Kidney (tissue), 14 donors: ENCODE measurements around the gene PPARG. TPM values are rescaled to one million over a fixed set of nuclear protein-coding genes. Genes with fewer than 3 reads are reported as not detected.

Source experiments
- DNase-seq, 5 donors: peaks; one replicate each; pipeline ENCODE4 v3.0.0-alpha.2; 2013 to 2020
- FAIRE-seq: peaks from 2 replicates; lab custom pipeline; 2012; peaks lifted over from hg19 to GRCh38; lab: Jason Lieb, UNC
- H3K27ac ChIP-seq, 2 donors: one replicate each; pipeline ENCODE4 v1.7.0; 2013; ENCODE audit warnings: low read depth in 2 of 2, low read length in 2 of 2, inconsistent platforms in 1 of 2
- H3K27me3 ChIP-seq: one replicate; pipeline ENCODE4 v1.7.1; 2013; ENCODE audit warnings: low read length, inconsistent platforms; ENCODE audit not compliant: control insufficient read depth, insufficient read depth
- H3K36me3 ChIP-seq, 3 donors: one replicate each; pipeline versions ENCODE4 v1.7.0 to v1.7.1; 2013; ENCODE audit warnings: low read length in 3 of 3, control low read depth in 1 of 3, inconsistent platforms in 1 of 3; ENCODE audit not compliant: insufficient read depth in 3 of 3, control insufficient read depth in 2 of 3
- H3K4me1 ChIP-seq, 3 donors: one replicate each; pipeline versions ENCODE4 v1.7.0 to v1.7.1; 2013; ENCODE audit warnings: low read length in 3 of 3, inconsistent platforms in 1 of 3, low read depth in 1 of 3; ENCODE audit not compliant: control insufficient read depth in 2 of 3, insufficient read depth in 2 of 3
- H3K4me3 ChIP-seq, 3 donors: one replicate each; pipeline versions ENCODE4 v1.7.0 to v1.8.1; 2013; ENCODE audit warnings: low read length in 3 of 3, control low read depth in 1 of 3, inconsistent platforms in 1 of 3
- H3K9ac ChIP-seq, 3 donors: one replicate each; pipeline versions ENCODE4 v1.7.0 to v1.7.1; 2013; ENCODE audit warnings: low read length in 3 of 3, control low read depth in 1 of 3, inconsistent platforms in 1 of 3
- H3K9me3 ChIP-seq, 3 donors: one replicate each; pipeline versions ENCODE4 v1.7.0 to v1.7.1; 2013; ENCODE audit warnings: low read length in 3 of 3, control low read depth in 1 of 3, inconsistent platforms in 1 of 3; ENCODE audit not compliant: control insufficient read depth in 2 of 3, insufficient read depth in 1 of 3
- intact Hi-C: fragments of 100-400 bp; cut with DNase I; formaldehyde crosslinking; loops from one replicate; pipeline ENCODE4 v1.11.1; 2022
- polyA plus RNA-seq: library from polyadenylated mRNA; stranded (reverse); fragments of 350-450 nt; fragmentation: Illumina TruSeq; extraction: RNeasy Lipid Tissue Mini Kit (QIAGEN cat#74804); gene quantifications from one replicate; pipeline ENCODE4 v1.2.3, GENCODE V29; 2014; ENCODE audit warnings: low read depth, low replicate concordance; ENCODE audit not compliant: insufficient read depth
- total RNA-seq: library from RNA; stranded (reverse); fragmentation: NEBNext Ultra II Directional; extraction: Animal tissue kit (Norgen Biotek cat#: 25700); gene quantifications from one replicate; pipeline ENCODE4 v1.2.1, GENCODE V29; 2021
- TF ChIP-seq, protein P1 (sequence below): IDR thresholded peaks from 3 replicates; pipeline ENCODE4 v1.5.1; 2012; ENCODE audit warnings: mild to moderate bottlenecking, moderate library complexity, borderline replicate concordance; ENCODE audit not compliant: insufficient read depth; ENCODE audit errors: extremely low read depth
- donor health status: control.
- donor health status: control.
- donor health status: control.
- donor health status: control.
- donor health status: control.
- donor health status: DM: yes; HTN: yes; CAD: no.
- donor health status: Normal renal cell carcinoma (clear cell type).

PPARG gene
- total and polyA plus RNA-seq, 2 donors from 2014 or later = 19.0 to 19.2 TPM

DNA sequence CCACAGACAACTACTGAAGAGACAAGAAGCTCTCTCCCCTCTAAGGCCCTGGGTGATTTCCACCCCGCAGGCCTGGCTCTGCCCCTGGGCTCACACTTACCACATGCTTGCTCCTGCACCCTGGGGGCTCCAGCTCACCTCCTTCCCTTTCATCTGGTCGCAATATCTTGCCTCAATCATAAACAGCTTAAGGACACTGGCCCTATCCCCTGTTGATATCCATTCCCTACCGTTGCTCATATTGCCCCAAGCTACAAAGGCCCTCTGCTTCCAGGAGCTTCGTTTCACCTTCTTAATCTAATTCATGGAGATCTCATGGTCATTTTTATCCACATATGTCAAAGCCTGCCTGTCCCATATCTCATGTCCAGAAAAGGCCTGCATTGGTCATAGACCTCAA lies 149.4 kb downstream of the PPARG start:
- DNase-seq = no peak
- Histone ChIP-seq H3K4me1 (no peaks in the 10 kb centered on the region), H3K36me3 (peaks cover 0 to 2% (median 0%) of the 10 kb centered on the region in 3 donors), H3K27ac (no peak overlapping the region), H3K4me3 (no peak overlapping the region), H3K9me3 (no peaks in the 10 kb centered on the region), H3K27me3 (no peaks in the 10 kb centered on the region), H3K9ac (no peak overlapping the region)
- FAIRE-seq = no peak
- TF ChIP-seq, protein P1, sequence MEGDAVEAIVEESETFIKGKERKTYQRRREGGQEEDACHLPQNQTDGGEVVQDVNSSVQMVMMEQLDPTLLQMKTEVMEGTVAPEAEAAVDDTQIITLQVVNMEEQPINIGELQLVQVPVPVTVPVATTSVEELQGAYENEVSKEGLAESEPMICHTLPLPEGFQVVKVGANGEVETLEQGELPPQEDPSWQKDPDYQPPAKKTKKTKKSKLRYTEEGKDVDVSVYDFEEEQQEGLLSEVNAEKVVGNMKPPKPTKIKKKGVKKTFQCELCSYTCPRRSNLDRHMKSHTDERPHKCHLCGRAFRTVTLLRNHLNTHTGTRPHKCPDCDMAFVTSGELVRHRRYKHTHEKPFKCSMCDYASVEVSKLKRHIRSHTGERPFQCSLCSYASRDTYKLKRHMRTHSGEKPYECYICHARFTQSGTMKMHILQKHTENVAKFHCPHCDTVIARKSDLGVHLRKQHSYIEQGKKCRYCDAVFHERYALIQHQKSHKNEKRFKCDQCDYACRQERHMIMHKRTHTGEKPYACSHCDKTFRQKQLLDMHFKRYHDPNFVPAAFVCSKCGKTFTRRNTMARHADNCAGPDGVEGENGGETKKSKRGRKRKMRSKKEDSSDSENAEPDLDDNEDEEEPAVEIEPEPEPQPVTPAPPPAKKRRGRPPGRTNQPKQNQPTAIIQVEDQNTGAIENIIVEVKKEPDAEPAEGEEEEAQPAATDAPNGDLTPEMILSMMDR = no peak
- intact Hi-C loops = no loop called here

DNA sequence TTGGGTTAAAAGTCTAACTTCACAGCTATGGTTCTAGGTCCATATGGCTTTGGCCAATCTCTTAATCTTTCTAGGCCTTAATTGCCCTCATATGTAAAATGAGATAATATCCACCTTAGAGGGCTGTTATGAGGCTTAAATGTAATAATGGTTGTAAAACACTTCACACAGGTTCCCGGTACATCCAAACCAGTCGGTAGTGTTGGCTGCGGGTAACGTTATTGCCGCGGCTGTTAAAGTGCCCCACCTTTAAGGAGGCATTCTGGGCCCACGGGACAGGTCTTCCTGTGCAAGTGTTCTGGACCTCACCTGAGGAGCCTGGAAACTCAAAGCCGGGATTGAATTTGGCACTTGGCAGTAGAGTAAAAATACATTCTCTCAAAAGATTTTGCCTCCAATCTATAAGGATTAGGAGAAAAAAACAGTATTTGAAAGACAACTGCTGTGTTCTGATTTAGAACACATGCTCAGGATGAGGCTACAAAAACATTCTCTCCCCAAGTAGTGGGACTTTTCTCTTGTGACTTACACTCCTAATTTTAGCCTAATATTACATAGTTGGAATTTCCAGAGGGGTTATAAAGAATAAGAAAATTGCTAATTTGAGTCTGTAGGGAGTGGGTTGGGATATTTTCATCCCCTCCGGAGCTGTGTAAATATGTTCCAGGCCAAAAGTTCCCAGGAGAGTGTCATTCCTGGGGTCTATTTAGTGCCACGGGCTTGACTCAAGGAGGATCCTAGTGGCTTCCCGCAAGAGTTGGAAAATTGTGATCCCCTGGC lies 150.5 kb downstream of the PPARG start:
- H3K9ac ChIP-seq = no peak overlapping the region

DNA sequence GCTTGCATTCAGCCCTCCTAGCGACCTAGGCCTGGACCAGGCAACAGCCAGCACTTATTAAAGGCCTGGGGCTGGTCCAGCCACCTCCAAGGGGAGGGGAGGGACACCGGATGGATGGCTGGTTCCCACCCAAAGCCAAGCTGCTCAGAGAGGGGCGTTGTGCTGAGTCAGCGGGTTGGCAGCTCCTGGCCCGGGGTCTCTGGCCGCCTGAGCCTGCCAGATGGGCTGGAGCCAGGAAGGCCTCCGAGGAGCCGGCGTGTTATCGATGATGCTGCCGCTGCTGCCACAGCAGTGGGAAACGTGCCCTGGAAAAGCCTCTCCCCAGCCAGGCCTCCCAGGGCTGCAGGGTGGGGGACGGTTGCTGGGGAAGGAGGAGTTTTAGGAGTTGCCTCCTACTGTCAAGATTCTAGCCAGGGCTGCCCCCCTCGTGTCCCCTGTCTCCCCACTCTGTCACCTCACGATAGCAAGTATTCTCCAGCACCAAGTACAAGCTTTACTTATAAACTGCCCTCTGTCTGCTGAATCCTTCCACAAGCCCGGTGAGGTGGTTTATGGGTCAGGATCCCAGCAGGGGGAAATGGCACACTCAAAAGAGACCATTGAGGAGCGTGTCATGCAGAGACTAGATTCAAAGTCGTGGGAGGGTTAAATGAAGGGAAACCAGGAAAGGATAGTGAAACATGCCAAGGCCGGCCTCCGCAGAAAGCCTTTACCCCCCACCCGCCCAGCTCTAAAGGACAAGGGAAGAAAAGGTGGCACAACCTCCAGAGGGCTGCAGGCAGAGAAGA lies 152.3 kb downstream of the PPARG start:
- H3K36me3 ChIP-seq = no peaks in the 10 kb centered on the region
- H3K4me1 ChIP-seq = peaks cover 0 to 5% (median 2%) of the 10 kb centered on the region in 3 donors
- DNase-seq (peak in 4 of 5 donors; percentile 35 to 86 (median 61)), FAIRE-seq (no peak)
- TF ChIP-seq, protein P1 = no peak
- H3K27me3 ChIP-seq = no peaks in the 10 kb centered on the region
- no peak overlapping the region for H3K4me3 ChIP-seq
- intact Hi-C loops = no loop called here
- no peak overlapping the region for H3K9ac ChIP-seq
- no peaks in the 10 kb centered on the region for H3K9me3 ChIP-seq
- no peak overlapping the region for H3K27ac ChIP-seq

More for the DNA sequence above, 150.5 kb downstream of the PPARG start:
- no peak overlapping the region for H3K4me3 ChIP-seq
- TF ChIP-seq, protein P1 = no peak
- intact Hi-C loops = no loop called here
- no peak for DNase-seq
- no peak overlapping the region for H3K27ac ChIP-seq
- no peak for FAIRE-seq
- no peaks in the 10 kb centered on the region for H3K9me3 ChIP-seq
- peaks cover 0 to 3% (median 0%) of the 10 kb centered on the region in 3 donors for H3K4me1 ChIP-seq
- H3K36me3 ChIP-seq = peaks cover 0 to 2% (median 0%) of the 10 kb centered on the region in 3 donors
- H3K27me3 ChIP-seq = no peaks in the 10 kb centered on the region
